ENCODE data around the gene C11orf86. TPM values are rescaled to one million over a fixed set of nuclear protein-coding genes. Genes with fewer than 3 reads are reported as not detected.

C11orf86 gene
- polyA plus RNA-seq, 1 experiment = not detected

- Histone ChIP-seq H3K27ac (ENCODE audit: low read depth, low read length) (no peak overlapping the region), H3K9me3 (ENCODE audit: control insufficient read depth, insufficient read depth, low read length) (no peaks in the 10 kb centered on the region; the same call in 1 of the 2 replicates), H3K4me3 (ENCODE audit: low read depth, low read length) (no peak overlapping the region), H3K27me3 (ENCODE audit: control insufficient read depth, insufficient read depth, low read length) (no peaks in the 10 kb centered on the region)
- POLR2A ChIA-PET = interaction anchor here (0.6 kb wide), 1 partner anchor 39 kb away, joined by 3 read pairs; no protein-coding TSS in a partner anchor
- CTCF ChIA-PET = interaction anchor here (1.9 kb wide), 1 partner anchor 30 kb away, joined by 4 read pairs; no protein-coding TSS in a partner anchor
- no peak for TF ChIP-seq CTCF (IDR thresholded peaks at IDR 0.05; ENCODE audit: low read depth, low read length)
- DNase-seq (ENCODE audit: low read depth, low spot score) = no peak
Measured at GRCh38 chr11:66992041-66992440, 16.9 kb downstream of the C11orf86 start.

- no peak for TF ChIP-seq CTCF (IDR thresholded peaks at IDR 0.05; ENCODE audit: low read depth, low read length)
- Histone ChIP-seq H3K4me3 (ENCODE audit: low read depth, low read length) (no peak overlapping the region), H3K27me3 (ENCODE audit: control insufficient read depth, insufficient read depth, low read length) (no peaks in the 10 kb centered on the region), H3K27ac (ENCODE audit: low read depth, low read length) (peak overlapping the region; percentile 39), H3K9me3 (ENCODE audit: control insufficient read depth, insufficient read depth, low read length) (no peaks in the 10 kb centered on the region)
- POLR2A ChIA-PET = interaction anchor here (1.2 kb wide), 2 partner anchors 25 to 57 kb away, joined by 3 to 4 read pairs; no protein-coding TSS in a partner anchor
- DNase-seq (ENCODE audit: low read depth, low spot score) = peak; percentile 24
- CTCF ChIA-PET = interaction anchor here (0.8 kb wide), 1 partner anchor 25 kb away, joined by 3 read pairs; no protein-coding TSS in a partner anchor
Measured at GRCh38 chr11:66996609-66997273, 21.6 kb downstream of the C11orf86 start.

- ChIA-PET POLR2A (no interaction called here), CTCF (no interaction called here)
- DNase-seq (ENCODE audit: low read depth, low spot score) = no peak
- no peak for TF ChIP-seq CTCF (IDR thresholded peaks at IDR 0.05; ENCODE audit: low read depth, low read length)
- H3K9me3 ChIP-seq (ENCODE audit: control insufficient read depth, insufficient read depth, low read length) = no peaks in the 10 kb centered on the region
- no peak overlapping the region for H3K27ac ChIP-seq (ENCODE audit: low read depth, low read length)
- H3K4me3 ChIP-seq (ENCODE audit: low read depth, low read length) = no peak overlapping the region
- no peaks in the 10 kb centered on the region for H3K27me3 ChIP-seq (ENCODE audit: control insufficient read depth, insufficient read depth, low read length)
Measured at GRCh38 chr11:66999555-66999954, 24.5 kb downstream of the C11orf86 start.

- H3K4me3 ChIP-seq (ENCODE audit: low read depth, low read length) = no peak overlapping the region
Measured at GRCh38 chr11:67001332-67001731, 26.2 kb downstream of the C11orf86 start.

More at GRCh38 chr11:67001332-67001731, 26.2 kb downstream of the C11orf86 start:
- no peaks in the 10 kb centered on the region for H3K27me3 ChIP-seq (ENCODE audit: control insufficient read depth, insufficient read depth, low read length)
- no peak for DNase-seq (ENCODE audit: low read depth, low spot score)
- H3K27ac ChIP-seq (ENCODE audit: low read depth, low read length) = no peak overlapping the region
- TF ChIP-seq CTCF (IDR thresholded peaks at IDR 0.05; ENCODE audit: low read depth, low read length) = no peak
- H3K9me3 ChIP-seq (ENCODE audit: control insufficient read depth, insufficient read depth, low read length) = no peaks in the 10 kb centered on the region
- POLR2A ChIA-PET = no interaction called here
- CTCF ChIA-PET = interaction anchor here (1.6 kb wide), 1 partner anchor 350 kb away, joined by 3 read pairs; no protein-coding TSS in a partner anchor
